ENCODE data around the gene SARS2.

DNA sequence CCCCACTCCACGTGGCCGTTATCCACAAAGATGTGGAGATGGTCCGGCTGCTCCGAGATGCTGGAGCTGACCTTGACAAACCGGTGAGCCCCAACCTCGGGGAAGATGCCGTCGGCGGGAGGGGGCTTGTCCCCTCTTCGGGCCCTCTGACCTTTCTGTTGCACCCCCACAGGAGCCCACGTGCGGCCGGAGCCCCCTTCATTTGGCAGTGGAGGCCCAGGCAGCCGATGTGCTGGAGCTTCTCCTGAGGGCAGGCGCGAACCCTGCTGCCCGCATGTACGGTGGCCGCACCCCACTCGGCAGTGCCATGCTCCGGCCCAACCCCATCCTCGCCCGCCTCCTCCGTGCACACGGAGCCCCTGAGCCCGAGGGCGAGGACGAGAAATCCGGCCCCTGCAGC is 23.3 kb downstream of the SARS2 start:
- TF ChIP-seq POLR2A (IDR thresholded peaks at IDR 0.05) (no peak), CTCF (IDR thresholded peaks at IDR 0.05) (no peak)

Measured in adrenal gland (tissue), 5 donors.